CD4-positive, alpha-beta T cell treated with Interferon alpha-2 for 1 hour (primary cell): ENCODE results near the gene PALM.
"Not testable (repeated sequence)": the region's sequence is repeated elsewhere in the genome, so short reads cannot be mapped to it uniquely, and the experiment has no call there.

Experiments used
- DNase-seq, 2 donors: peaks; one replicate each; pipeline ENCODE4 v3.0.0-alpha.2; 2020 to 2022

PALM gene

GRCh38 chr19:708154-709143 is at the start of gene PALM:
Gene PALM, plus strand, starts transcription at chr19:708935. Its CDS starts 212 bp downstream, at chr19:709147.
- no peak for DNase-seq

GRCh38 chr19:660793-661426 is 47.8 kb upstream of the PALM start:
- no peak for DNase-seq

GRCh38 chr19:661427-662196 is 47.1 kb upstream of the PALM start:
- peak; percentile 69 to 80 for DNase-seq

- peak; percentile 60 to 78 for DNase-seq
These were observed 46.4 kb upstream of the PALM start for GRCh38 chr19:662207-662961.

GRCh38 chr19:662962-663681 is 45.6 kb upstream of the PALM start, which contains the start of gene RNF126:
Gene RNF126, minus strand, starts transcription at chr19:663214. Its CDS starts 93 bp downstream, at chr19:663121.
- DNase-seq: peak; percentile 92 to 96

GRCh38 chr19:663682-664117 is 45.0 kb upstream of the PALM start:
- no peak for DNase-seq

GRCh38 chr19:664913-665443 is 43.8 kb upstream of the PALM start:
- peak; percentile 80 to 87 for DNase-seq

- DNase-seq: not testable (repeated sequence)
These were observed 41.7 kb upstream of the PALM start for GRCh38 chr19:666985-667573.

- not testable (repeated sequence) for DNase-seq
These were observed 39.9 kb upstream of the PALM start for GRCh38 chr19:668675-669434.

GRCh38 chr19:670609-671075 is 38.1 kb upstream of the PALM start:
- DNase-seq: no peak

- no peak for DNase-seq
These were observed 34.2 kb upstream of the PALM start for GRCh38 chr19:674282-675151.

- DNase-seq: no peak
These were observed 32.8 kb upstream of the PALM start for GRCh38 chr19:676007-676338.

GRCh38 chr19:676339-677105 is 32.2 kb upstream of the PALM start, which contains the start of gene FSTL3:
Gene FSTL3, plus strand, starts transcription at chr19:676392. Its CDS starts 32 bp downstream, at chr19:676424.
- DNase-seq: no peak

- DNase-seq: no peak
These were observed 31.5 kb upstream of the PALM start for GRCh38 chr19:677201-677600.

GRCh38 chr19:677601-678436 is 30.9 kb upstream of the PALM start:
- DNase-seq: no peak

- DNase-seq: no peak
These were observed 29.8 kb upstream of the PALM start for GRCh38 chr19:678791-679388.
